Activated naive CD8-positive, alpha-beta T cell (primary cell): ENCODE results near the gene FUT8.

ENCODE experiments used
- H3K27ac Mint-ChIP-seq: one replicate; pipeline ENCODE4 v1.8.0; 2021; ENCODE audit warnings: mixed read lengths
- H3K27me3 Mint-ChIP-seq: one replicate; pipeline ENCODE4 v1.8.0; 2021; ENCODE audit warnings: mixed read lengths
- H3K36me3 Mint-ChIP-seq: one replicate; pipeline ENCODE4 v1.8.0; 2021; ENCODE audit warnings: mixed read lengths
- H3K4me1 Mint-ChIP-seq: one replicate; pipeline ENCODE4 v1.8.0; 2021; ENCODE audit warnings: low read depth, mixed read lengths
- H3K4me3 Mint-ChIP-seq: one replicate; pipeline ENCODE4 v1.8.0; 2021; ENCODE audit warnings: mild to moderate bottlenecking, mixed read lengths
- H3K9me3 Mint-ChIP-seq: one replicate; pipeline ENCODE4 v1.8.0; 2021; ENCODE audit warnings: low read depth, mixed read lengths

Gene FUT8

GRCh38 chr14:65718629-65719028 is 306.1 kb downstream of the FUT8 start:
- H3K36me3 Mint-ChIP-seq = peaks cover 45% of the 10 kb centered on the region
- H3K4me1 Mint-ChIP-seq = peaks cover 33% of the 10 kb centered on the region
- peaks cover 26% of the 10 kb centered on the region for H3K9me3 Mint-ChIP-seq
- H3K27me3 Mint-ChIP-seq = no peaks in the 10 kb centered on the region
- no peak overlapping the region for H3K27ac Mint-ChIP-seq
- peak overlapping the region; percentile 17 for H3K4me3 Mint-ChIP-seq

- Mint-ChIP-seq H3K4me1 (peaks cover 30% of the 10 kb centered on the region), H3K4me3 (no peak overlapping the region), H3K27me3 (no peaks in the 10 kb centered on the region), H3K36me3 (peaks cover 40% of the 10 kb centered on the region), H3K9me3 (peaks cover 14% of the 10 kb centered on the region), H3K27ac (no peak overlapping the region)
These were observed 307.6 kb downstream of the FUT8 start for GRCh38 chr14:65720171-65720570.

GRCh38 chr14:65720743-65721142 is 308.2 kb downstream of the FUT8 start:
- peaks cover 30% of the 10 kb centered on the region for H3K4me1 Mint-ChIP-seq
- peaks cover 14% of the 10 kb centered on the region for H3K9me3 Mint-ChIP-seq
- H3K27me3 Mint-ChIP-seq = no peaks in the 10 kb centered on the region
- H3K36me3 Mint-ChIP-seq = peaks cover 35% of the 10 kb centered on the region
- no peak overlapping the region for H3K4me3 Mint-ChIP-seq
- no peak overlapping the region for H3K27ac Mint-ChIP-seq

GRCh38 chr14:65723348-65723747 is 310.8 kb downstream of the FUT8 start:
- Mint-ChIP-seq H3K27me3 (no peaks in the 10 kb centered on the region), H3K4me3 (no peak overlapping the region), H3K36me3 (peaks cover 51% of the 10 kb centered on the region), H3K9me3 (peaks cover 12% of the 10 kb centered on the region), H3K27ac (peak overlapping the region; percentile 64), H3K4me1 (peaks cover 28% of the 10 kb centered on the region)

GRCh38 chr14:65728604-65729003 is 316.1 kb downstream of the FUT8 start:
- H3K9me3 Mint-ChIP-seq = peaks cover 4% of the 10 kb centered on the region
- no peak overlapping the region for H3K27ac Mint-ChIP-seq
- no peaks in the 10 kb centered on the region for H3K27me3 Mint-ChIP-seq
- peaks cover 14% of the 10 kb centered on the region for H3K4me1 Mint-ChIP-seq
- H3K36me3 Mint-ChIP-seq = peaks cover 35% of the 10 kb centered on the region
- H3K4me3 Mint-ChIP-seq = no peak overlapping the region

GRCh38 chr14:65729566-65729965 is 317.0 kb downstream of the FUT8 start:
- H3K36me3 Mint-ChIP-seq = peaks cover 37% of the 10 kb centered on the region
- H3K27me3 Mint-ChIP-seq = no peaks in the 10 kb centered on the region
- no peak overlapping the region for H3K4me3 Mint-ChIP-seq
- H3K9me3 Mint-ChIP-seq = peaks cover 4% of the 10 kb centered on the region
- H3K4me1 Mint-ChIP-seq = peaks cover 11% of the 10 kb centered on the region
- no peak overlapping the region for H3K27ac Mint-ChIP-seq

GRCh38 chr14:65731933-65732506 is 319.5 kb downstream of the FUT8 start:
- H3K36me3 Mint-ChIP-seq = peaks cover 31% of the 10 kb centered on the region
- H3K27me3 Mint-ChIP-seq = no peaks in the 10 kb centered on the region
- peaks cover 4% of the 10 kb centered on the region for H3K9me3 Mint-ChIP-seq
- H3K4me1 Mint-ChIP-seq = peaks cover 11% of the 10 kb centered on the region
- peak overlapping the region; percentile 18 for H3K4me3 Mint-ChIP-seq
- H3K27ac Mint-ChIP-seq = peak overlapping the region; percentile 30

- H3K27ac Mint-ChIP-seq = no peak overlapping the region
These were observed 325.8 kb downstream of the FUT8 start for GRCh38 chr14:65738339-65738738.

GRCh38 chr14:65745396-65746190 is 333.1 kb downstream of the FUT8 start:
- Mint-ChIP-seq H3K4me3 (no peak overlapping the region), H3K4me1 (peaks cover 2% of the 10 kb centered on the region), H3K27me3 (no peaks in the 10 kb centered on the region), H3K9me3 (peaks cover 9% of the 10 kb centered on the region), H3K36me3 (peaks cover 15% of the 10 kb centered on the region), H3K27ac (no peak overlapping the region)

More at GRCh38 chr14:65738339-65738738, 325.8 kb downstream of the FUT8 start:
- Mint-ChIP-seq H3K4me3 (no peak overlapping the region), H3K9me3 (no peaks in the 10 kb centered on the region), H3K27me3 (no peaks in the 10 kb centered on the region), H3K36me3 (peaks cover 31% of the 10 kb centered on the region), H3K4me1 (no peaks in the 10 kb centered on the region)

- H3K36me3 Mint-ChIP-seq = peaks cover 3% of the 10 kb centered on the region
- no peak overlapping the region for H3K27ac Mint-ChIP-seq
- no peaks in the 10 kb centered on the region for H3K27me3 Mint-ChIP-seq
- H3K4me1 Mint-ChIP-seq = peaks cover 11% of the 10 kb centered on the region
- H3K9me3 Mint-ChIP-seq = peaks cover 9% of the 10 kb centered on the region
- H3K4me3 Mint-ChIP-seq = no peak overlapping the region
These were observed 336.3 kb downstream of the FUT8 start for GRCh38 chr14:65748796-65749195.

- Mint-ChIP-seq H3K36me3 (peaks cover 3% of the 10 kb centered on the region), H3K27ac (no peak overlapping the region), H3K27me3 (no peaks in the 10 kb centered on the region), H3K9me3 (peaks cover 9% of the 10 kb centered on the region), H3K4me3 (no peak overlapping the region), H3K4me1 (peaks cover 11% of the 10 kb centered on the region)
These were observed 336.8 kb downstream of the FUT8 start for GRCh38 chr14:65749287-65749686.

- H3K9me3 Mint-ChIP-seq = peaks cover 9% of the 10 kb centered on the region
- peaks cover 11% of the 10 kb centered on the region for H3K4me1 Mint-ChIP-seq
- H3K4me3 Mint-ChIP-seq = no peak overlapping the region
- no peaks in the 10 kb centered on the region for H3K27me3 Mint-ChIP-seq
- H3K27ac Mint-ChIP-seq = no peak overlapping the region
- peaks cover 3% of the 10 kb centered on the region for H3K36me3 Mint-ChIP-seq
These were observed 338.4 kb downstream of the FUT8 start for GRCh38 chr14:65750906-65751305.

GRCh38 chr14:65751510-65751909 is 339.0 kb downstream of the FUT8 start:
- Mint-ChIP-seq H3K36me3 (peaks cover under 1% of the 10 kb centered on the region), H3K9me3 (peaks cover 7% of the 10 kb centered on the region), H3K4me1 (peaks cover 11% of the 10 kb centered on the region), H3K27me3 (no peaks in the 10 kb centered on the region), H3K27ac (no peak overlapping the region), H3K4me3 (no peak overlapping the region)

- peaks cover 11% of the 10 kb centered on the region for H3K4me1 Mint-ChIP-seq
- H3K36me3 Mint-ChIP-seq = no peaks in the 10 kb centered on the region
- no peak overlapping the region for H3K27ac Mint-ChIP-seq
- no peaks in the 10 kb centered on the region for H3K27me3 Mint-ChIP-seq
- no peak overlapping the region for H3K4me3 Mint-ChIP-seq
- H3K9me3 Mint-ChIP-seq = no peaks in the 10 kb centered on the region
These were observed 340.5 kb downstream of the FUT8 start for GRCh38 chr14:65753061-65753460.

GRCh38 chr14:65755331-65755730 is 342.8 kb downstream of the FUT8 start:
- peaks cover 9% of the 10 kb centered on the region for H3K4me1 Mint-ChIP-seq

More at GRCh38 chr14:65755331-65755730, 342.8 kb downstream of the FUT8 start:
- no peak overlapping the region for H3K4me3 Mint-ChIP-seq
- no peaks in the 10 kb centered on the region for H3K27me3 Mint-ChIP-seq
- H3K36me3 Mint-ChIP-seq = peaks cover 3% of the 10 kb centered on the region
- no peaks in the 10 kb centered on the region for H3K9me3 Mint-ChIP-seq
- H3K27ac Mint-ChIP-seq = no peak overlapping the region
